Mucosa of stomach (tissue), 1 donor: ENCODE measurements around the gene PHLDB2.

Source experiments
- H3K27me3 ChIP-seq: one replicate; pipeline ENCODE4 v1.7.0; 2013; ENCODE audit warnings: mild to moderate bottlenecking, low read length; ENCODE audit not compliant: control insufficient read depth, insufficient read depth
- H3K36me3 ChIP-seq: one replicate; pipeline ENCODE4 v1.7.0; 2013; ENCODE audit warnings: low read length; ENCODE audit not compliant: control insufficient read depth, insufficient read depth
- H3K4me1 ChIP-seq: one replicate; pipeline ENCODE4 v1.7.0; 2013; ENCODE audit warnings: mild to moderate bottlenecking, low read length; ENCODE audit not compliant: control insufficient read depth, insufficient read depth
- H3K4me3 ChIP-seq: one replicate; pipeline ENCODE4 v1.7.0; 2013; ENCODE audit warnings: low read length
- H3K9ac ChIP-seq: one replicate; pipeline ENCODE4 v1.7.0; 2013; ENCODE audit warnings: mild to moderate bottlenecking, low read length, moderate library complexity
- H3K9me3 ChIP-seq: one replicate; pipeline ENCODE4 v1.7.0; 2013; ENCODE audit warnings: mild to moderate bottlenecking, low read length, moderate library complexity; ENCODE audit not compliant: control insufficient read depth
- donor health status: Pancreatic carcinoma.

The PHLDB2 gene

DNA sequence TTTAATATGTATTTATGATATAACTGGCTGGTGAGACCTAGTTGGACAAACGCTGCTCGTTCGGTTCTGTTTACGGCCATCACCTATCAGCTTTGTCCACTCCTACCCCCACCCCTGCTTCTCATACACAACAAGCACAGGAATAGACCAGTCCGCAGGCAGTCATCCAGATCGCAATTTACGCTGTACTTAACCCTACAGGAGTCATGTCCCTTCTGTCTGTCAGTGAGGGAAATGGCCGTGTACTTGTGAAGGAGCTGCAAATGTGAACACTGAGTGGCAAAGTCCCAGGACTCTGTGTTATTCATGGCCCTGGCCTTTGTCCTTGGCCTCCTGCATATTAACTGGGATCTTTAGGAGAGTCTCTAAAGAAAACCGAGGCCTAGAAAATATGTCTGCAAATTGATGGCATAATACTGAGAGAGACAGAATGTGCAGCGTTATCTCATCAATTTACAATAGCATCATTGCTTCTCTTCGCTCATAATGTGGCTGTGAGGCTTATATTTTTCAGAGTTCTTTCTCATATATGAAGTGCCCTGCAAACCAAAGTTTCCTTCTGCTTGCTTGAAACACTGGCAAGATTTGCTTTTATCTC lies 112.6 kb downstream of the PHLDB2 start:
- Histone ChIP-seq H3K9me3 (no peaks in the 10 kb centered on the region), H3K4me3 (no peak overlapping the region), H3K4me1 (peaks cover 5% of the 10 kb centered on the region), H3K27me3 (no peaks in the 10 kb centered on the region), H3K9ac (no peak overlapping the region), H3K36me3 (no peaks in the 10 kb centered on the region)

DNA sequence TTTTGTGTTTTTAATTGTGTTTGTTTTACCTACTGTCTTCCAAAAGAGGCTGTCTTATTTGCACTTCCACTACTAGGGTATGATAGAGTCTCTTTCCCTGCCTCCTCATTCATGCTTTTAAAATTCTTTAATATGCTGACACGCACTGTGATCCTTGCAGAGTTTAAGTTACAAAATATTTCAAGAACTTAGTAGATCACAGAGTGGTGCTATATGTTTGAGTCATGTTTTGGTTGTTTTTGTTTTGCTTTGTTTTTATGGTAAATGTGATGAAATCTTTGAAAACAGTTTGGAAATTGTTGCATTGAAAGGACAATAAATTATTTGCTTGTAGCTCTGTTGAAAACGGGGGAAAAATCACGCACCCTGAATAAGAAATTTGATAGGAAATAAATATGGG lies 113.8 kb downstream of the PHLDB2 start:
- Histone ChIP-seq H3K4me3 (no peak overlapping the region), H3K36me3 (no peaks in the 10 kb centered on the region), H3K27me3 (no peaks in the 10 kb centered on the region), H3K4me1 (no peaks in the 10 kb centered on the region), H3K9me3 (no peaks in the 10 kb centered on the region), H3K9ac (no peak overlapping the region)

DNA sequence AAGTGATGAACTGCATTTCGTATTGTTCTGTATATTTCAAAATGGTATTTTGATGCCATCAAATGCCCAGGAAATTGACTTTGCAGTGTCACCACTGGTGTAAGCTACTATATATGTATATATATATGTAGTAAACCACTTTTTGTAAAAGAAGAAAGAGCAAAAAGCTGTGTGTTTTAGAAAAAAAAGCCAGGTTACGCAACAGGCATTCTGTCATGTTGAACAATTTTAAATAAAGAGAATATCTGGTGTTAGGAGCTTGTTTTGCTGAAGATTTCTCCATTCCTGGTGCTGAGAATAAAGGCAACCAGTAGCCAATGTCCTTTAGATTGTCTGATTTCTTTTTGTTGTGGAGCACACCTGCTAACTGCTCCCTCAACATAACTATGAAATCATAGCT lies 116.1 kb downstream of the PHLDB2 start:
- no peak overlapping the region for H3K9ac ChIP-seq
- no peaks in the 10 kb centered on the region for H3K9me3 ChIP-seq
- no peak overlapping the region for H3K4me3 ChIP-seq
- no peaks in the 10 kb centered on the region for H3K36me3 ChIP-seq
- no peaks in the 10 kb centered on the region for H3K27me3 ChIP-seq
- H3K4me1 ChIP-seq, result no peaks in the 10 kb centered on the region

DNA sequence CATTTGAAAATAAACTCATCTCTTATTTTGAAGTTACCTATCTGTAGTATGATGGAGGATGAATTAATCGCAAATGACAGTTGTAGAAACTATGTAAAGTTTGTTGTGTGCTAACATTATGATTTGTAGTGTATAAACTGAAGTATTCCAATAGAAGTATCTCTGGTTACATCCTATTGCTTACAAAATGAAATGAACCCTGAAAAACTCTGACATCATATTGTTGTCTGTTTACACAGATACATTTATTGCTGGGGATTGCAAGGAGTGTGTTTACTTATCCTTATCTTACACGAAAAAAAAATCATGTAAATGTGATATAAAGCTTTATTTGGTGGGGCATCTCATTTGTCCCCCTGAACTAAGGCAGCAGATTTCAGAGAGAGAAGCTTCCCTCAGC lies 117.2 kb downstream of the PHLDB2 start:
- H3K9ac ChIP-seq, result no peak overlapping the region
- H3K36me3 ChIP-seq, result no peaks in the 10 kb centered on the region
- no peaks in the 10 kb centered on the region for H3K4me1 ChIP-seq
- H3K4me3 ChIP-seq, result no peak overlapping the region
- no peaks in the 10 kb centered on the region for H3K9me3 ChIP-seq
- H3K27me3 ChIP-seq, result no peaks in the 10 kb centered on the region

DNA sequence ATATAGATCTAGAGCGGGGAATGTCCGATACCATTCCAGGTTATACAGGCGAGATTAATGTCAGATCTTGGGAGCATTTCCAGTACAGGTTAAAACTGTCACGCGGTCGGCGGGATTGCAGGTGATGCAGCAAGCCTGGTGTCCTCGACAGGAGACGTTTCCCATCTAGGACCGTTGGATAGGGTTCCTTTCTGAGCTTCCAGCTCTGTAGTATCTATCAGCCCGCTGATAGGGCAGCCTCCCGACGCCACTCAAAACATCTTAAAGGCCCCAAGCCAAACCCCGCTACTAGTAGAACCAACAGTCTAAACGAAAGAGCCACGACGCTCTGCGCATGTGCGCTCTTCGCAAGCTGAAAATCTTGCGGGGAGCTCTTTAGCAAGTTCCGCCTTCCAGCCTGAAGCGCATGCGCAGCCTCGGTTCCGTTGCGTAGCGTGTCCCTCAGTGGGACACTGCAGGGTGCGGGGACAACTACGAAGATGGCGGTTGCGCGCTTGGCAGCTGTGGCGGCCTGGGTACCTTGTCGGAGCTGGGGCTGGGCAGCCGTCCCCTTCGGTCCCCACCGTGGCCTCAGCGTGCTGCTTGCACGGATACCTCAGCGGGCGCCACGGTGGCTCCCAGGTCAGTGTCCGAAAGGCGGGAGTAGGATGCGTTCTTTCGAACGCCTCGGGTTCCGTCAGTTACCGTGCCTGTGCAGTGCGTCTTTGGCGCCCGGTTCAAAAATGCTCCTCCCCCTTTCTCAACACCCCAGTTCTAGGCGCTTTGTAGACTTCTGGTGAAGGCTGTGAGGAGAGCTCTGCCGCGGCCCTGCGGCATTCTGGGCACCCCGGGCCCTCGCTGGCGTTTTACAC lies 119.7 kb downstream of the PHLDB2 start, which contains the start of gene ABHD10:
Gene ABHD10 (plus strand): TSS at position 444 of the 851 bp plus-strand sequence. CDS start 36 bp downstream, at position 480.
- Histone ChIP-seq H3K9me3 (no peaks in the 10 kb centered on the region), H3K27me3 (no peaks in the 10 kb centered on the region), H3K4me1 (peaks cover 5% of the 10 kb centered on the region), H3K9ac (peak within 1 kb of the TSS; percentile 90), H3K4me3 (peak within 1 kb of the TSS; percentile 87), H3K36me3 (no peaks in the 10 kb centered on the region)

DNA sequence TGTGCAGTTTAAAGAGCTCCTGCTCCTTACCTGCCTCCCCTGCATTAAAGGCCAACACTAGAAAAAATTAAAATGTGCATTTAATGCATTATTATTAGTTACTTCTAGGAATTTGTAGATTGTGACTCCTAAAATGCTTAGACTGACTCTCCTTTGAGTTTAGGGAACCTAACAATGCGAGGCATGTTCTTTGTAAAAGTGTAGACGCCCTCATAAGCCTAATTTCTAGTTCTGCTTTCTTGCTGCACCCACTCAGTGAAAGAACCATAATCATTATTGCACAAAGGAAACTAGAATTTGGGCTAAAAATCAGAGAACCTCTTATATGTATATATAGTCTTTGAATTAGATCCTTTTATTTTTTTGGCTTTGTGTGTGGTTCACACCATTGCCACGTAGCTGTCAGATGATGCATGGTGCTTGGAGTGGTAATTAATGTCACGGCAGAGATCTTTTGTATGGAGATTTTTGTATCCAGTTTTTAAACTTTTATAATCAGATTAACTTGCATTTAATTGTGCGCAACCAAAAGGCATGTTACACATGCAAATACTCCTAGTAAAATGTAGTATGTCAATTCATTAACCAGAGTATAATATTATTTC lies 120.5 kb downstream of the PHLDB2 start:
- Histone ChIP-seq H3K9me3 (no peaks in the 10 kb centered on the region), H3K36me3 (no peaks in the 10 kb centered on the region), H3K4me3 (peak overlapping the region; percentile 87), H3K27me3 (no peaks in the 10 kb centered on the region), H3K4me1 (peaks cover 5% of the 10 kb centered on the region), H3K9ac (peak overlapping the region; percentile 90)

DNA sequence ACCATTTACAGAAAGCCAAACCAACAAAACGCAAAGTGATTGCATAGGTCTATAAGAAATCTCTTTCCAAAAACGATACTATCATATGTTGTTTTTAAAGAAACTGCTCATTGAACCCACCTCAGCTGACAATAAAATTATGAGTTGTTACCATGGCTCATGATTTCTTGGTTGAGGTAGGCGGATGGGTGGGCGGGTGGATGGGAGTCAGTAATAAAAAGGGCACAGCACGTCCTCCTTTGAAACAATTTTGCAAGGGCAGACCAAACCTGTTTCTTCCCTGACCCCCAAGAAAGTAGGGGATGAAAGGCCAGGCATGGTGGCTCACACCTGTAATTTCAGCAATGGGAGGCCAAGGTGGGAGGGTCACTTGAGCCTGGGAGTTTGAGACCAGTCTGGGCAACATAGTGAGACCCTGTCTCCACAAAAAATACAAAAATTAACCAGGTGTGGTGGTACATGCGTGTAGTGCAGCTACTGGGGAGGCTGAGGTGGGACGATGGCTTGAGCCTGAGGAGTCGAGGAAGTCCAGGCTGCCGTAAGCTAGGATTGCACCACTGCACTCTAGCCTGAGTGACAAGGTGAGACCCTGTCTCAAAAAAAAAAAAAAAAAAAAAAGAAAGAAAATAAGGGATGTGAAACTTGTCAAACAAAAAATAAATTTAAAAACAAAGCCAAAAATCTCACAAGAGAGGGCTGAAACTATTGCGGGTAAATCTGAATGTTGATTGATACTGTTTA lies 121.8 kb downstream of the PHLDB2 start:
- H3K4me1 ChIP-seq, result peaks cover 5% of the 10 kb centered on the region
- no peak overlapping the region for H3K9ac ChIP-seq
- no peaks in the 10 kb centered on the region for H3K36me3 ChIP-seq
- H3K27me3 ChIP-seq, result no peaks in the 10 kb centered on the region
- no peak overlapping the region for H3K4me3 ChIP-seq
- no peaks in the 10 kb centered on the region for H3K9me3 ChIP-seq

DNA sequence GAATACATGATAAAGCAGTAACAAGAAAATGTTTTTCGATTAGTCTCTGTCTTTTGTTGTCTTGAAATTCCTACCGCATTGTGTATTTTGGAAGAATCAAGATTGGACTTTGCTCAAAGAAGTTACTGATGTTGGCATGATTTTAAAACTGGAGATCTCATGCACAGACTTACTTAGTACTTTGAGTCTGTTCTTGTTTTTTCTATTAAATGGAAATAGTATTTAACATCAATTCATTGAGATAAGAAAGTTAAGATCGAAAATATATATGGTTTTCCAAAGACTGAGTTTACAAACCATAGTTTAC lies 122.3 kb downstream of the PHLDB2 start:
- Histone ChIP-seq H3K36me3 (no peaks in the 10 kb centered on the region), H3K27me3 (no peaks in the 10 kb centered on the region), H3K9me3 (no peaks in the 10 kb centered on the region), H3K4me1 (peaks cover 5% of the 10 kb centered on the region), H3K4me3 (no peak overlapping the region), H3K9ac (no peak overlapping the region)

DNA sequence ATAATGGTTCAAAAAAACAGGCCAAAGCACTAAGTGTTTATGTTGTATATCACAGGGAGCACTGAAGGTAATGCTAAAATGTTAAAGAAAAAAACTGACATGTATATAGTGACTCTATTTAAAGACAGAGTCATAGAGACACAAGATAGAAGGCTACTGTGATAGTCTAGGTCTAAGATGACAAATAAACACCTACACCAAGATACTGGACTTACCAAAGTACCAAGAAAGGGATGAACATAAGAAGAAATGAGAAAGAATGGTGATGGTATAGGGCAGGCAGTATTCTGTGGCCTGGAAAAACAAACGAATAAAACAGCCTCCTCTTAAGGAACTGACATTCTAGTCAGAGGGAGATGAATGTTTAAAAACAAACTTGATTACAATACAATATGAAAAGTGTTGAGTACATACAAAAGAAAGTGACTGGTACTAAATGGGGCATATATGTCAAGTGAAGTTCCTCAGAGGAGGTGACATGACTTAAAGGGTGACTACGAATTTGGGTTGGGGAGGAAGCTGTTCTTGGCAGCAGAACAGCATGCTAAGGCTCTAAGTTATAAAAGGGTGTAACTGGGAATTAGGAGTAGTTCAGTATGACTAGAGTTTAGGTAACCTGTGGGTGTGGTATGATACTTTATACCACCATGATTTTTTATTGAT lies 125.7 kb downstream of the PHLDB2 start:
- no peak overlapping the region for H3K4me3 ChIP-seq
- peaks cover 5% of the 10 kb centered on the region for H3K4me1 ChIP-seq

DNA sequence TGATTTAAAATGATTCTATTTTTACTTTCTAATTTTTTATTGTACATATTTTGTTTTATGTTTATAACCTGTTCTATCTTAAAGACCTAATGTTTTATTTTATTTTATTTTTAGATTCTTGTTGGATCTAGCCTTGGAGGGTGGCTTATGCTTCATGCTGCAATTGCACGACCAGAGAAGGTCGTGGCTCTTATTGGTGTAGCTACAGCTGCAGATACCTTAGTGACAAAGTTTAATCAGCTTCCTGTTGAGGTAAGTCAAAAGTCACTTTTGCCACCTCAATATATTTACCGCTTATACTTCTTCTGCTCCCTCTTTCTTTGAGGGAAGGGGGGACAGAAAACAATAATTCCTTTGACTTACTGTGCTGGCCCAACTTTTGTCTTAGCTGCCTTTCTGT lies 127.7 kb downstream of the PHLDB2 start:
- Histone ChIP-seq H3K9me3 (no peaks in the 10 kb centered on the region), H3K27me3 (no peaks in the 10 kb centered on the region), H3K4me3 (no peak overlapping the region), H3K36me3 (no peaks in the 10 kb centered on the region), H3K4me1 (peaks cover 2% of the 10 kb centered on the region), H3K9ac (no peak overlapping the region)

More for the DNA sequence above, 125.7 kb downstream of the PHLDB2 start:
- H3K9me3 ChIP-seq, result no peaks in the 10 kb centered on the region
- no peaks in the 10 kb centered on the region for H3K27me3 ChIP-seq
- H3K9ac ChIP-seq, result no peak overlapping the region
- H3K36me3 ChIP-seq, result no peaks in the 10 kb centered on the region

DNA sequence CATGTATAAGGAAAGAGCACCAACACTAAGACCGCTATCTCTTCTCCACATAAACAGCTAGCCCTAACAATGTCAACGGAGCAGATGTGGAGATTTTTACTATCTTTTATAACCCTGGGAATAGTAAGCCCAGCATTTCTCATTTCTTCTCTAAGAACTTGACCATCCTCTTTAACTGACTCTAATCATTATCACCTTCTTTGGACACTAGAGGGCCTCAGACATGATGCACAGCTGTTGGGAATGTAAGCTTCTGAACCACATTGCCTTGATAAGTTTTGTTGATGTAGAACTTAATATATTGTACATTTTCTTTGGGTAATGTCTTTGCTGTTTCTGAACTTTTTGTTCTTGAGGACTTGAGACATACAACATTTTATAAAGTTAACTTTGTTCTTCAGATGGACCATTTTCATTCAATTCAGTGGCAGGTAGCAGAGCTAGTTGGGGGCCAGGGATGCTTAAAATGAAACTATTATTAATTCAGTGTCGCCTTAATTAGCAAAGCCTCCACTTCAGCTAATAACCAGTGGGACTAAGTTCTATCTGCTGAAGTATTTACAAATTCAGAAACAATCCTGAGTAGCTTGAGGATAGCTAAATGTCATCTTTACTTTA lies 130.1 kb downstream of the PHLDB2 start:
- Histone ChIP-seq H3K27me3 (no peaks in the 10 kb centered on the region), H3K4me3 (no peak overlapping the region), H3K9me3 (no peaks in the 10 kb centered on the region), H3K36me3 (no peaks in the 10 kb centered on the region), H3K4me1 (no peaks in the 10 kb centered on the region), H3K9ac (no peak overlapping the region)
